HepG2 (cell line): Measurements from ENCODE around the gene ZNF546. TPM values are rescaled to one million over a fixed set of nuclear protein-coding genes. Genes with fewer than 3 reads are reported as not detected.

ENCODE experiments used
- CHCHD3 ChIP-seq: sonication (generic); formaldehyde crosslinking; IDR thresholded peaks from 2 replicates; pipeline ENCODE4 v1.8.0; 2022; ENCODE audit warnings: mild to moderate bottlenecking, missing genetic modification reagents, moderate library complexity
- KIAA2018 ChIP-seq: sonication (generic); formaldehyde crosslinking; IDR thresholded peaks from 2 replicates; pipeline ENCODE4 v1.5.0; 2020; ENCODE audit warnings: mild to moderate bottlenecking, missing genetic modification reagents, borderline replicate concordance
- NFYB ChIP-seq: sonication (generic); formaldehyde crosslinking; IDR thresholded peaks from 2 replicates; pipeline ENCODE4 v1.4.0; 2020; ENCODE audit warnings: missing genetic modification reagents
- REPIN1 ChIP-seq: sonication (generic); formaldehyde crosslinking; IDR thresholded peaks from 2 replicates; pipeline ENCODE4 v1.8.0; 2022; ENCODE audit warnings: missing genetic modification reagents, low read depth, mild to moderate bottlenecking, borderline replicate concordance
- RFXAP ChIP-seq: sonication (generic); formaldehyde crosslinking; IDR thresholded peaks from 2 replicates; pipeline ENCODE4 v1.4.0; 2020; ENCODE audit warnings: missing genetic modification reagents, borderline replicate concordance
- SAFB2 ChIP-seq: sonication (generic); formaldehyde crosslinking; IDR thresholded peaks from 2 replicates; pipeline ENCODE4 v1.5.1; 2020; ENCODE audit warnings: missing genetic modification reagents, low read depth, mild to moderate bottlenecking, borderline replicate concordance
- U2AF1 ChIP-seq: fragments of 200-400 bp; formaldehyde crosslinking; optimal IDR thresholded peaks from 2 replicates; pipeline ENCODE3; 2017; ENCODE audit warnings: mild to moderate bottlenecking, low read depth, low read length
- ZBTB14 ChIP-seq: sonication (generic); formaldehyde crosslinking; IDR thresholded peaks from 2 replicates; pipeline ENCODE4 v1.4.0; 2020; ENCODE audit warnings: missing genetic modification reagents
- ZNF230 ChIP-seq: sonication (generic); formaldehyde crosslinking; IDR thresholded peaks from 2 replicates; pipeline ENCODE4 v1.4.0; 2020; ENCODE audit warnings: mild to moderate bottlenecking, missing genetic modification reagents
- ZNF574 ChIP-seq: sonication (generic); formaldehyde crosslinking; IDR thresholded peaks from 2 replicates; pipeline ENCODE4 v1.4.0; 2020; ENCODE audit warnings: missing genetic modification reagents
- ZNF687 ChIP-seq: sonication (generic); formaldehyde crosslinking; IDR thresholded peaks from 2 replicates; pipeline ENCODE4 v1.5.1; 2020; ENCODE audit warnings: mild to moderate bottlenecking, missing genetic modification reagents, moderate library complexity
- polyA plus RNA-seq, 8 experiments: library from polyadenylated mRNA; depleted of rRNA in 3 of 8; stranded (reverse) in 7 of 8; unstranded in 1 of 8; fragments of >200 nt; fragmentation: Illumina TruSeq in 4 of 8; extraction: Trizol in 4 of 8; gene quantifications; 2 replicates each; pipeline versions ENCODE4 v1.2.1 to v1.2.3, GENCODE V29; 2011 to 2016; ENCODE audit warnings: low read depth in 4 of 8, missing spikeins in 1 of 8, mixed read lengths in 1 of 8; ENCODE audit not compliant: insufficient read depth in 1 of 8
- total RNA-seq, 5 experiments: library from RNA; depleted of rRNA; stranded (reverse); fragments of >200 nt; fragmentation: Illumina TruSeq; extraction: Trizol; gene quantifications; 2 replicates each; pipeline ENCODE4 v1.2.3, GENCODE V29; 2016; ENCODE audit warnings: low read depth in 1 of 5

Gene ZNF546
- total and polyA plus RNA-seq, 2 of the 13 experiments (the other 11 are each of a cell fraction or from before 2014, with no cell fraction given): 2.2 to 4.1 TPM

GRCh38 chr19:40055832-40056504, 59.1 kb downstream of the ZNF546 start, which contains the start of gene ZNF780B (continued):
- no peak for TF ChIP-seq KIAA2018 (CRISPR knock-in tag)
- TF ChIP-seq ZNF687 (CRISPR knock-in tag): peak; percentile 95
- TF ChIP-seq CHCHD3 (CRISPR knock-in tag): peak; percentile 76; the same call in 1 of the 2 replicates
- TF ChIP-seq RFXAP (CRISPR knock-in tag): no peak
- peak; percentile 95 for TF ChIP-seq ZNF574 (CRISPR knock-in tag)
- 0 out of 2 replicates have a peak, but pooled peaks have one; percentile 45 for TF ChIP-seq ZNF230
- TF ChIP-seq U2AF1: no peak
- TF ChIP-seq SAFB2 (CRISPR knock-in tag): peak; percentile 58; the same call in 1 of the 2 replicates
- TF ChIP-seq NFYB: no peak; the same call in 1 of the 2 replicates
- TF ChIP-seq ZBTB14: no peak
- TF ChIP-seq REPIN1: peak; percentile 82; the same call in 1 of the 2 replicates
